ENCODE measurements around the gene RPH3AL.
A peak's percentile ranks its signal among the peaks of the same experiment; 100 is the strongest.
"Not testable (repeated sequence)": the region's sequence is repeated elsewhere in the genome, so short reads cannot be mapped to it uniquely, and the experiment has no call there.

The RPH3AL gene

GRCh38 chr17:168614-169013, 184.0 kb downstream of the RPH3AL start:
- DNase-seq: not testable (repeated sequence)

- no peak for DNase-seq
Measured at GRCh38 chr17:165939-166338, 186.7 kb downstream of the RPH3AL start.

GRCh38 chr17:164303-165235, 188.0 kb downstream of the RPH3AL start:
- DNase-seq: peak; percentile 33

GRCh38 chr17:163514-164098, 189.0 kb downstream of the RPH3AL start:
- no peak for DNase-seq

GRCh38 chr17:162689-163088, 189.9 kb downstream of the RPH3AL start:
- DNase-seq: no peak
